GM12872 (cell line): ENCODE data around the gene MYRFL.

Experiments used
- TF ChIP-seq, protein P1 (sequence below): IDR thresholded peaks from 3 replicates; pipeline ENCODE4 v1.5.1; 2011; ENCODE audit warnings: low read depth, mild to moderate bottlenecking, low read length, moderate library complexity; ENCODE audit not compliant: insufficient read depth

The MYRFL gene

DNA sequence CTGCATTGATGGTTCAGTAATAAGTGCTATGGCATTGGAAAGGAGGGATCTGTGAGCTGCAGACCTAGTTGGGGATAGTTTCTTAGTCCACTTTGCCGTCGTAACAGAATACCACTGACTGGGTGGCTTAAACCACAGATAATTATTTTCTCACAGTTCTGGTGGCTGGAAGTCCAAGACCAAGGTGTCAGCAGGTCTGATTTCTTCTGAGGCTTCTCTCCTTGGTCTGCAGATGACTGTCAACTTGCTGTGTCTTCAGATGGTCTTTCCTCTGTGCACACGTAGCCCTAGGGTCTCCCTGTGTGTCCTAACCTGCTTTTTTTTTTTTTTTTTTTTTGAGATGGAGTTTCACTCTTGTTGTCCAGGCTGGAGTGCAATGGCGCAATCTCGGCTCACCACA is 126.1 kb downstream of the MYRFL start:
- TF ChIP-seq, protein P1, sequence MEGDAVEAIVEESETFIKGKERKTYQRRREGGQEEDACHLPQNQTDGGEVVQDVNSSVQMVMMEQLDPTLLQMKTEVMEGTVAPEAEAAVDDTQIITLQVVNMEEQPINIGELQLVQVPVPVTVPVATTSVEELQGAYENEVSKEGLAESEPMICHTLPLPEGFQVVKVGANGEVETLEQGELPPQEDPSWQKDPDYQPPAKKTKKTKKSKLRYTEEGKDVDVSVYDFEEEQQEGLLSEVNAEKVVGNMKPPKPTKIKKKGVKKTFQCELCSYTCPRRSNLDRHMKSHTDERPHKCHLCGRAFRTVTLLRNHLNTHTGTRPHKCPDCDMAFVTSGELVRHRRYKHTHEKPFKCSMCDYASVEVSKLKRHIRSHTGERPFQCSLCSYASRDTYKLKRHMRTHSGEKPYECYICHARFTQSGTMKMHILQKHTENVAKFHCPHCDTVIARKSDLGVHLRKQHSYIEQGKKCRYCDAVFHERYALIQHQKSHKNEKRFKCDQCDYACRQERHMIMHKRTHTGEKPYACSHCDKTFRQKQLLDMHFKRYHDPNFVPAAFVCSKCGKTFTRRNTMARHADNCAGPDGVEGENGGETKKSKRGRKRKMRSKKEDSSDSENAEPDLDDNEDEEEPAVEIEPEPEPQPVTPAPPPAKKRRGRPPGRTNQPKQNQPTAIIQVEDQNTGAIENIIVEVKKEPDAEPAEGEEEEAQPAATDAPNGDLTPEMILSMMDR = no peak

DNA sequence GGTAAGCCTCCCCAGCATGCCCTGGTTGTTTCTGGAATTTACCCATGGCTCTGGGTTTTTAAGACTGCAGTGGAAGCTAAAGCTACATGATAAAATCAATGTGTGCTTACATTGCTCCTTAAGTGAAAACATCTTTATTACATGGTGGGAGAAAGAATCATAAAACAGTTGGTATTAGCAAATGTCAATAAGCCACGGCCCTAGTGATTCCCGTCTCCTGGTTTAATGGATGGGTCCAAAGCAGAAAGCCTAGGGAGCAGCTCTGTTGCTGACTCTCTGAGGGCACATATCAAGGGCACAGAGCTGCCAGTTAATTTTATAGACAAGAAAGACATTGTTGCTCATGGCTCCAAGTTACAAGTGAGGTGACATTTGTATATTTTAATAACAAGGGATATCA is 127.9 kb downstream of the MYRFL start:
- TF ChIP-seq, protein P1 = no peak

DNA sequence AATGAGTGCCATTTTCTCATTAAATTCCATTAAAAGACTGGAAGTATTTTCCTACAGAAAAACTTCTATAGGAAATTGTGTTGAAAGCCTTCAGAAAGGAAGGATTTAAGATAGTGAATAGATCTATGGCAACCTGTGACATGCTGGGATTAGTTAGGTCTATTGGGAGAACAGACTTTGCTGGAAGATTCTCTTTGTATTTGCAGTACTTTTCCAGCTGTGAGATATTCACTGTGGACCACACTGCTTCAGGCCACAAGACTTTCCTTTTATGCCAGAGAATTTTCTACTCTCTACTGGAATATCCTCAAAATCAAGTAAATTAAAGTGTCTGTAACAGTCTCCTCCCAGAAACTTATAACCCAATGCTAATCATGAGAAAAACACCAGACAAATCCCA is 136.2 kb downstream of the MYRFL start:
- TF ChIP-seq, protein P1 = no peak

DNA sequence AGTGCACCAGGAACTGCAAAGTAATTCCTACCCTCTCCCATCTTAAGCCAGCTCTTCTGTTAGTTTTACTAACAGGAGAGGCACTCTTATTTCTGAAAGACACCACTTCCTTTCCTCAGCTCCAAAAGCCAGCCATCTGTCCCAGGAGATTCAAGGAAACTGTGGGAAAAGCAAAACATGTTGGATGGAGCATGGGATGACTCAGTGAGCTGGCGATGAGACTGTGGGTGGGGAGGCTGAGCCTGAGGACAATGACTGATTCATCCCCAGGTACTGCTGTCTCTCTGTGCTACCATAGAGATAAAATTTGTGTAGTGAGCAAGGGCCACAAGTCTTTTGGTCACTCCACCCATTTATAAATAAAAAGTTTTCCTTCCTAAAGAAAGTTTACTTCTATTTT is 141.4 kb downstream of the MYRFL start:
- TF ChIP-seq, protein P1 = no peak

DNA sequence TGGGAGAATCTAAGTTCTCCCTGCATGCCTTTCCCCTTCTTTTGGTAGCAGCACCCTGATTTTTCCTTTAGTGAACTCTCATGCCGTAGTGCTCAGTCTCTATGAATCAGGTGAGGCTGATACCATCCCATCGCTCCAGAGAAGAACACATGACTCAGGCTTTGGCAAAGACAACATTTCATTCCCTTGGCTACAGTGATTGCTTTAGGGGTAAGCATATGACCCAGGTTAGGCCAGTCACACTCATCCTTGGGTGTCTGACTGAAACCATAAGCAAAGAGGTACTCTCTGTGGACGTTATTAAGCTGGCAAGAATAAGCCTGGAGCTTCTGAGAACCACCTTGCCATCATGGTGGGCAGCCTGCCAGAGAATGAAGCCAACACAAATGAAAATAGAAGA is 141.8 kb downstream of the MYRFL start:
- TF ChIP-seq, protein P1 = no peak

DNA sequence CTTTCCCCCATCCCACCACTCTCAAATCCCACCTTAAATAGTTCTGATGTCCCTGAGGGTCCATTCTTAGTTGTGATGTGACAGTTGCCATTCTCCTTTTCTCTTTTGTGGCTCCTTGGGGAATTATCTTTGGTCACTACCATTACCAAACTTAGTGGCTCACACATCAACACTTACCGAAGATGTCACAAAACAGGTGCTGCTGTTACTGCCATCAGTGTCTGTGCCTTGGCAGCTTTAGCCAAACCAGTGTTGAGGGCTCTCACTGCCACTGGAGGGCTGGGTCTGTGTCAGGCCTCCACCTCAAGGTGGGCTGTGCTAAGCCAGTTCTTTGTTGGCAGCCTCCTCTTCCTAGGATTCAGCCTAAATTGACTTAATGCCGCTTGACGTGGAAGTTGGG is 144.0 kb downstream of the MYRFL start:
- TF ChIP-seq, protein P1 = no peak

DNA sequence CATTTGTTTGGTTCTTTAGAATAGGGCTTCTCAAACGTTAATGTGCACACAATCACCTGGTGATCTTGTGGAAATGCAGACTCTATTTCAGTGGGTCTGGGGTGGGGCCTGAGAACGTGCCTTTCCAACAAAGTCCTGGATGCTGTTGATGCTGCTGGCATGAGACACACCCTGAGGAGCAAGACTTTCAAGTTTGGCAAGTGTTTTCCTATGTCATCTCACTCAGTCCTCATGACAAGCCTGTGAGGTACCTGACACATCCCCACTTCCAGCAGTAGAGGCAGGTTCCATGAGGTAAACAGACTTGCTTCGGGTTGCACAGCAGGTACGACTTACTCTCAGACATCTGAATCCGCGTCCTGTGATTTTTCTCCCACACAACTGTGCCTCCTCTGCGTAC is 147.1 kb downstream of the MYRFL start:
- TF ChIP-seq, protein P1 = no peak

DNA sequence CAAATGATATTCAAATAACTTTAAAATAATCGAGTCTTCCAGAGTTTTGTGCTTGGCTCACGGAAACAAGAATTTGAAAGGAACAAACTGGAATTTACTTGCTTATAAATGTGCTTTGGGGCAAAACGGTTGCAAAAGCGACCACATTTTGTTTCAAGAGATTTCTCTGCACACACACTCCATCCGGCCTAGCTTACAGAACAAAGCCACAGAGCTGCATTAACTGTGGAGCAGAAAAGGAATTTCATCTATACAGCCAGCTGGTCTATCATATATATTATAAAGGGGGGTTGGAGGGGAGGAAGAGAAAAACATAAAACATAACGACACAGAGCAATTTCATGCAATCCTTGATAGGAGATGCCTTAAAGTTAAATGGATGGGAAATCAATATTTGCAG is 153.0 kb downstream of the MYRFL start:
- TF ChIP-seq, protein P1 = no peak
